Measurements from ENCODE around the gene ENOX1.

Gene ENOX1

DNA sequence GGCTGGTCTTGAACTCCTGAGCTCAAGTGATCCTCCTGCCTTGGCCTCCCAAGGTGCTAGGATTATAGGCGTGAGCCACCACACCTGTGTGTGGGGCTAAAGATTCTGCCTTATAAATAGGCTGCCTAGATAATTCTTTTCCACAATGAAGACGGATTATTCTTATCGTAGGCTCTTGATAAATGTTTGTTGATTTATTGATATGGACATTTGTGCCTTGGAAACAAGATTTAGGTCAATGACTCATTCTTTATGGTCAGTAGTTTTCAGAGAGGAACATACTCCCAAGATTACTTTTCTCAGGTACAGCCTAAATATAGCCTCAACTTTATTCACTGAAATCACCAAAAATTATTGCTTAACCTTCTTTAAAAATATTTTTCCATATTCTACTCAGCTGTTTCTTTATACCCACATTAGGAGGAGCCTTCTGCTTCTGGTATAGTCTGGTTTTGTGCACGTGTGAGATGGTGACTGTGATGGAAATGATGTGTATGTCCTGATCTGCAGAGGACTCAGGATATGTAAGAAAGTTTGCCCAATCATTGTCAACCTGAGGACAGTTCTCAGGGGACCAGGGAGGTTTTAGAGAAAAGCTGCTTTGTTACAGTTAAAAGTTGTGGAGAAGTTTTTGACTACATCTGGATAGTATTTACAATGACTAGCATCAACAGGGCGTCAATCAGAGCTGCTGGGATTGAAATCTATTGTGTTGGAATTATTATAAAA is 554.5 kb downstream of the ENOX1 start:
- no peak for DNase-seq

DNA sequence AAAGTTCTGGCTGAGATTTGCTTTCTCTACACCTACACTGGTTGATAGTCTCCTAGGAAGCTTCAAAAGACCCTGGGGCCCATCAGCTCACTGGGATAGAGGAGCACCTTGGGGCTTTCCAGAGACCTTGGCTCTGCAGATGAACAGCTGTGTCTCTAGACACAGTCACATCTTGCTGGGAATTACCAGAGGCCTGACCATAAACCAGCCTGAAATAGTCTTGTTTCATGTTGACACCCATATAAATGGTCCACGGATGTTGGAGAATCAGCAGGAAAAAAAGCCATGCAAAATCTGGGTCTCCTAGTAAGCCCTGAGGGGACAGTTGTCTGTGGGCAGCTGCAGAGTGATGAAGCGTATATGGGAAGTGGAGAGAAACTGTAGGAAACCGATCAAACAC is 555.8 kb downstream of the ENOX1 start:
- no peak for DNase-seq

DNA sequence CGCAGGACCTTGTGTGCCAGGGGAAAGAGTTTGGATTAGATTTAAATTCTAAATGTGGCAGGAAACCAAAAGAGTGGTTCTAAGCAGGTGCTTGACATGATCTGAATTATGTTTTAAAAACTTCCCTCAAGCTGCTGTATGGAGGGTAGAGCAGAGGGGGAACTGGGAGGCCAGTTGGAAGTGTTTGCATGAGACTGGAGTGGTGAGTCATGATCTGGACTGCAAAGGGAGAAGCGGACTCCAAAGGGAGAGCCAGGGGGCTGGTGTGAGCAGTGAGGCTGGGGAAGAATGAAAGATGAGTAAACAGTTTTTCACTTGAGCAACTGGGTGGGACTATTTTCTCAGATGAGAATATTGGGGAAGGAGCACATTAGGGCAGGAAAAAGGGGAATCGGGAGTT is 557.3 kb downstream of the ENOX1 start:
- DNase-seq, result no peak

DNA sequence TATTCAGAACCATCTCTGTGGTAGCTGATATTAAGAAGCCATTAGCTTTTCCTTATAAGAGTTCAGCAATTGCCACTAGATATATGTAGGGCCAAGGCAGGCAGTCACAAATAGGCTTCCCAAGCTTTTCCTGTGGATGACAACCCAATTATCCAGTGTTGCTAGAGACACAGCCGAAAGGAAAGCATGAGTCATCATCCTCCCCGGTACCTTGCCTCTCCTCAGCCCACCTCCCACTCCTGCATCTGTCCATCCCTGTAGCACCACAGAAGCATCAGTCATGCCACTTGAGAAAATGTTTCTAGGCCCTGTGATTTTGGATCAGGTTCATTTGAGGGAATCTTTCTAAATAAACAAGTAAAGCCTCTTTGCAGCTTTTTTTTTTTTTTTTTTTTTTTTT is 559.1 kb downstream of the ENOX1 start:
- DNase-seq, result no peak

DNA sequence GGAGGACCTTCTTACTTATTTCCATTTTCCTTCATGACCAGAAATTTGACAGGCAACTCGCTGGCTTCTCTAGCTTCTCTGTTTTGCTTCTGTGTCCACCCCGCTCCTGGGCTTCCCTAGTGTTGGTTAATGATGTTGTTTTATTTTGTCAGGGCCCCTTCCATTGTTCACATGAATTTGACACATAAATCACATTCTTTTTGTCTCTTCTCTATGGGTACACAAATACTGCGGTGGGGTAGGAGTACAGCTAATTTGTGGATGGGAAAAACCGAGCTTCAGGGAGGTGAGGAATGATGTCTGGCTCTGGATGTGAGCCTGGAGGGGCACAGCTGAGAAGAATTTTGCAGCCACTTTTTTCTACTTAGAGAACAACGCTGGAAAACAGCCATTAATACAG is 563.6 kb downstream of the ENOX1 start:
- no peak for DNase-seq

DNA sequence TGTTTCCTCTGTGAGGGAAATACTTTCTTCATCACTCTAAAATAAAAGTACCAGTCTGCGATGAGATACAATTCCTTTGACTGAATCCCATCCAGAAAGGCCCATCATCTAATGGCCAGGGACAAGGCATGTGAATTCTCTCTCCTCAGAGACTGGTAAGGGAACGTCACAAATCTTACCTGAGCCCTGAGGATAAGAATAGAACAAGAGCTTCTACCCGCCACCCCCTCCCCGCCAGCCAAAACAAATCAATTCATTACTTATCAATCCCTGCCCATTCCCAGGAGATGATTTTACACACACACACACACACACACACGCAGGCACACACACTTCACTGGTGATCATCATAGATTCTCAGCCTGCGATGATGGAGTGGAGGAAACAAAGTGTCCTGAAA is 564.7 kb downstream of the ENOX1 start:
- DNase-seq, result no peak

DNA sequence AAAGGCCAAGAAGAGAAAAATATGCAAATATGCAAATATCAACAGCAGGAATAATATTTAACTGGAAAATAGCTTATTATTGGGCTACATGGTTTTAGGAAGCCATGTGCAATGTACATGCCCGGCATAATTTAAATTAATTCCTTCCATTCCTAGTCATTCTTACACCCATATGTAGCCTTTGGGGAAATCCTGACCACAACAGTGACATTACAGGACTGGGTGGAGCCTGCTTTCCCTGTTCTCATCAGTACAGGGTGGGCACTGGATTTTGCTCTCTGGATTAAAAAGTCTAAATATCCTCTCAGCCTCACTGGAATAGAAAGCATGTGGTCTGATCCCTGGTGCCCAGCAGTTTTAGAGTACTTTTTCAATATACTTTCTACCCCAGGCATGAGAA is 565.2 kb downstream of the ENOX1 start:
- no peak for DNase-seq

DNA sequence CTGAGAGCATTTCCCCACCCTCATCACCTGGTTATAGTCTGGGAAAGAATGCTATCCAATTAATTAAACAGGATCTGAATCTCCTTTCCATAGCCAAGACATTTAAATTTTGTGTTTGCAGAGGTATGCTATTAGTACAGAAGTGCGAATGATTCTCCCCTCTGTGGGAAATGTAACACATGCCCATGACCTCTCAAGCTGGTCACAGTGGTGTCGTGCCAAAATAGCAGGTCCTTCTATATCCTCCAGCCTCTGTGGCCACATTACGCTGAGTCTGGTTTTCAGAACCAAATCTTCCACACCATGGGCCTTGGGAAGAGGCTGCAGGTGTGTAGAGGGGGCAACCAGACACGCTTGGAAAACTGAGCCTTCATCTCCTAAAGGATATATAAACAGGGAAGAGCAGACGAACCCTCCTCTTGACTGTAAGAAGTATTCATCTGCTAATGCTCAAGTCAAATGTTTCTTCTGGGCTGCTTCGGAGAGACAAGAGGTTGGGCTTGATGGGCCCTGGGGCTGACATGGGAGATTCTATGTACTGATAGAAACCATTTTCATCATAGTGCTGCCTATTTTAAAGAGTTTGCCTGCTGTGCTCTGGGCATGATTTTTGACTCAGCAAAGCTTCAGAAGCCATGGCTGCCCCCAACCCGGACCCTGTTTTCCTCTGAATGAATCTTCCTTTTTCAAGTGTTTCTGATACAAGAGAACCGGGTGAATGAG is 565.7 kb downstream of the ENOX1 start:
- DNase-seq, result no peak

DNA sequence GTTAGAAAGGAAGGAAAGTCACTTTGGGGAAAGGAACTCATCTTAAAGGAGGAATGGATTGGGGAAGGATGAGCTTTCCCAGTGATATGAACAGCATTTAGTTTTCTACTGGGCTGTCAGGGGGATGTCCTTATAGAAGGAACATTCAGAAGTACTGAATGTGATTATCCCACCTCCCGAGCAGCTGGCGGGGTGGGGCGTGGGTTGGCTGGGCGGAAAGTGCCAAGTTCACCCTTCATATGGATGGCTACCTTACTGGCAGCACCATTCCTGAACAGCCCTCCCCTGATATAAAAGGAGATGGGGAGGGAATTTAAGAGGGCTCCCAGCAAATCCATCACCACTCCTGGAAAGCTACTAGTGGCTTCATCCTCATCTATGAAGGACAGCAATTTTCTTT is 572.6 kb downstream of the ENOX1 start:
- no peak for DNase-seq

DNA sequence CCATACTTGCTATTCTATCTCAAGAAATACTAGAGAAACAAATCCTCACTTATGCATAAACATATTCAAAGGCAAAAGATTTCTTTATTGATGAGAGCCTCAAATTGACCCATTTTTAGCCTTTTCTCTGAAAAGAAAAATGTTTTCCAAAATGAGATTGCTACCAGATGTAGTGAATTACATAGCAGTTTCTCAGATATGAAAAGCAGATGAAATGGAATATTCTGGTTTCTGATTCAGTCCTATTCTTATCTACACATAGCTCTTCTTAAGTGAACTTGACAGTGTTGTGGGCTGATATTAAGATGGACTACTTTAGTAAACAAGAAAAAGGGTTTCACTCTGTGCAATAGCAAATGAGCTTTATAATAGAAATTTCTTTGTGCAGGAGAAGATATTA is 579.9 kb downstream of the ENOX1 start:
- no peak for DNase-seq

DNA sequence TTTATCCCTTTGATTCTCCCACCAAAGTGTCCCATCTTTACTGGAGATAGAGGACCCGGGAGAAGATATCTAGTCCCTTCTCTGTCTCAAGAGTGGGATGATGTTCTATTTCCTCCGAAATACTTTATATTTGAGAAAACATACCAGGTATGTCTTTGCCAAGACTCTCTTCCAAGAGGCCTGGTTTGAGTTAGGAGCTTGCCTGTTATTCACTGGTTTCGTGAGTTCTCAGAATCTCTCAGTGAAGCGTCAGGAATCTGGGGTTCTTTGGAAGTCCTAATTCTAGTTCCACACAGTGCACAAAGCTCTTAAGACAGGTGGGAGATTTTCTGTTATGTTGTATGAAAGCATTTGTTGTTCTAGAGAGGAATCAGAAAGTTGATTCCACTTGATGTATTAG is 581.4 kb downstream of the ENOX1 start:
- no peak for DNase-seq

DNA sequence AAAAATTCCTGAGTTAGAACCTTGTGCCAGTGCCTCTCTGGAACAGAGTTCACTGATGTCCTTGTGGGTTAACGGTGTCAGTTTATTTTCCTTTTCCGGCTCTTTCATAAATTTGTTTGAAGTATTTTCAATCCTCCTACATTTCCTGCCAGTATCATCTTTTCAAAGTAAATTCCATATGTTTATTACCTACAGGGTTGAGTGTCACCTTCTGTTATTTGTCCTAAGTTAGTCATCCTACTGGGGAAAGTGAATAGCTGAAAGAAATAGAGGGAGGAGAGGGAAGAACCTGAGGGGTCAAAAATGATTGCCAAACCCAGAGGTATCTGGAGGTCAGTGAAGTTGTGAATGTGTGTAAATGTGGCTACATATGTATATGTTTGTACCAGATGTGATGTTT is 582.2 kb downstream of the ENOX1 start:
- DNase-seq, result no peak

DNA sequence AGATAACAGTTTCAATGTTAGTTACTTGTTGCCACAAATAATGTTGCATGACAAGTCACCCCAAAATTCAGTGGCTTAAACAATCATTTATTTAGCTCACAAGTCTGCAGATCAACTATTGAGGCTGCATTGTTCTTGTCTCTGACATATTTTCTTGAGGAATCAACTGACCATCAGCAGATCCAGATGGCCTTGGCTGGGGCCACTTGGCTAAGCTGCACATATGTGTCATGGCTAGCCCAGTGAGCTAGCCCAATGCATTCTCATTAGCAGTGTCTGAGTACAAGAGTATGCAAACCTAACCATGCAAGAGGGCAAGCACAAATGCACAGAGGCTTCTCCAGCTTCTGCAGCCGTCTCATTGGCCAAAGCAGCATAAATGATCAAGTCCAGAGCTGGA is 583.0 kb downstream of the ENOX1 start:
- no peak for DNase-seq

DNA sequence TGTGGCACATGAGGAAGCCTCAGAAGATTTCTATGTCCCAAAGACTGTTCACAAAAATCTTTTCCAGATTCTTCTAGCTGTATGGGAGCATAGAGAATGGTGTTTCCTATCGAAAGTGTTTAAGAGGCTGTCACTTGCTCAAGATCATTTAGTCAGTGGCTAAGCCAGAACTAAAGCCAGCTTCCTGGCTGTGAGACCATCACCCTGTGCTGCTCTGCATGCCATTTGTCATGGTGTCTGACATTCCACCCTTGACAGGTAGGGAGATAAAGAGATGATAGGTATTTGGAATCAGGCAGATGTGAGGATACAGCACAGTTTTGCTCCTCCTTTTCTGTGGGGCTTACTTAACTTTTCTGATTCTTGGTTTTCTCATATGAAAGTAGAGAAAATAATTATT is 586.0 kb downstream of the ENOX1 start:
- no peak for DNase-seq

DNA sequence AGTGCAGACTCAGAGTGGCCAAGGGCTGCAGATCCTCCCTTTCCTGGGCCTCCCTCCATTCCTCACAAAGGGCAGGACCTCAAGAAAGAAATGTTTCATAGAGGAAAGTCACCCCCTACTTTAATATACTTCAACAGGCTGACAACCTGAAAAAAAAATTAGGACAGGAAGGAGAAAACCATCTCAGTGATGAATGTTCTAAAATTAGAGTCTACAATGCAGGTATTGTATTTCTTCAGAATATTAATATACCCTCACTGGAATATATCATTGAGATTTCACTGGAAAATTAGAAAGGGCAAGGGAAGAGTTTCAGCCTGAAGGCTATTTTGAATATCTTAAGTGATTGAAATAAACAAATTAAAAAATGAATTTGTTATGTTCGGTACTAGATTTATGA is 586.5 kb downstream of the ENOX1 start:
- DNase-seq, result no peak

DNA sequence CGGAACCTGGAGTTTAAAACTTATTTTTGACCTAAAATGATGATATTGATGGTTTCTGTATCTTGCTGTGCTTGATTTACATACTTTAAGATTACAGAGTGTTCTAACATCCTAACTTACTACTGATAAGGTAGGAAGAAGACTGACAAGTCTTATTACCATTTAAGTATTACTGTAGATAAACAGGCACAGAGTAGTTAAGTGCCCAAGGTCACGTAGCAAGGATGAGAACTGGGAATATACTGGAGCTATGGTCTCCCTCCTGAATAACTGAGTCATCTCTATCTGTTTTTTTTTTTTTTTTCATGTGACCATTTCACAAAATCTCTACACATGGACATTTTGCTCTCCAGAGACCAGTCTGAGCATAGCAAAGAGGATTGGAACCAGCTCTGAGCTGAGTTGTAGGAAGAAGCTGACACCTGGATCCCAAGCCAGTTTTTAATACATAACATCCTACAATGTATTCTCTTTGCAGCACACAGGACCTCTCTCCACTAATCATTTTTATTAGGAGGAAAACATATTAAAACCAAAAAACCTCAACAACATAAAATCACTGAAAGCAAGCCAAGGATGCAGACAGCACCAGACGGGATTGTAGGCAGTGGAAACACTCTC is 589.9 kb downstream of the ENOX1 start:
- DNase-seq, result no peak

DNA sequence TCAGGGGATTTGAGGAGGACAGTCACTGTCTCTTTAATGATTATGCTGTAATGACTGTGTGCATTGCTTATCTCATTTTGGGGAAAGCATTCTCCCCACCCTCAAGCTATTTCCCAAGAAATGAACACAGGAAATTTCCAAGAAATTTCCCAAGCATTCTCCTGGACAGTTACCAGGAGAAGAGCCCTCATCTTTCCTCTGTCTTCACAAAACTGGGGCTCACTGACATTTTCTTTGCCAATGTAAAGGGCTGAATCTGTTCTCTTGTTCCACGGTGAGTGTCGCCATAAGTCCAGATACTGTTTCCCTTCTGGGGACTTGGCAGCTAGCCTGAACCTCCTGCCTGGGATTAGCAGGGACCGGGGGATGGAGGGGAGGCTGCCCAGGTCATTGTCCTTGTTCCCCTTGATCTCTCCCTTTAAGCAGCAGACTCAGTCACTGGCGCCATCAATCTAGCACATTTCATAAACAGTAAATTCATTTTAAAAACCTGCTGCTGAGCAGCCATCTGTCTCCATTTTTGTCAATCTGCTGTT is 590.6 kb downstream of the ENOX1 start:
- no peak for DNase-seq

DNA sequence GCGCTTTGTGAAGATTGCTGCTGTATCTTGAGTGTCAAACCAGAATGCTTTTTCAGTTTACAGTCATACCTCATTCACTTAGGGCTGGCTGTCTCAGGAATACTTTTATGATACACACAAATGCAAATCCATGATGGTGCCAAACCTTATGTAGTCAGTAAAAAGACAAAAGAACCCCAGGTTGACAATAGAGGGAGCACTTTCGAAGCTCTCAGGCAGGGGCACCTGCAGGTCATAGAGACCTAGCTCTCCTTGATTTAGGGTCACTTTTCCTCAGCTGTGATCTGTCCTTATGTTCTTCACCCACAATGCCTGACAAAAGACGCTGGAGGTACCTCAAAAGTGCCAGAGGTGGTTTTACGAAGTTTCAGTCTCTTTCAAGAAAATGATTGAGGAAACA is 591.2 kb downstream of the ENOX1 start:
- no peak for DNase-seq

DNA sequence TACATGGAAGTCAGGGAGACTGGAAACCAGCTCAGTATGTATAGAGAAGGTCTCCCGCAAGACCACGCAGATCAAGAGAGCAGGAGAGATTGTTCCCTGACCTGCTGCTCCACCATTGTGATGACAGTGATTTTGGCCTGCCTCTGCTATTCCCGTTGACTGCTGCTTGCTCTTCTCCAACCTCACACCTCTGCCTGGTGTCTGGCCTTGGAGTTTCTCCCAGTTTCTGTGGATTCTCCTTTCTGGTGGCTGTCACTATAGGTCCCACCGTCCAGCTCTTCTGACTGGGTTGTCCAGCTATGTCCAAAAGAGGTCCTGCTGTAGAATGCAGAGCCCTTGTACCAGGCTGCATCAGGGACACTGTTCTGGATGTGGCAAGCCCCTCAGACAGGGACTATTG is 591.7 kb downstream of the ENOX1 start:
- DNase-seq, result no peak

DNA sequence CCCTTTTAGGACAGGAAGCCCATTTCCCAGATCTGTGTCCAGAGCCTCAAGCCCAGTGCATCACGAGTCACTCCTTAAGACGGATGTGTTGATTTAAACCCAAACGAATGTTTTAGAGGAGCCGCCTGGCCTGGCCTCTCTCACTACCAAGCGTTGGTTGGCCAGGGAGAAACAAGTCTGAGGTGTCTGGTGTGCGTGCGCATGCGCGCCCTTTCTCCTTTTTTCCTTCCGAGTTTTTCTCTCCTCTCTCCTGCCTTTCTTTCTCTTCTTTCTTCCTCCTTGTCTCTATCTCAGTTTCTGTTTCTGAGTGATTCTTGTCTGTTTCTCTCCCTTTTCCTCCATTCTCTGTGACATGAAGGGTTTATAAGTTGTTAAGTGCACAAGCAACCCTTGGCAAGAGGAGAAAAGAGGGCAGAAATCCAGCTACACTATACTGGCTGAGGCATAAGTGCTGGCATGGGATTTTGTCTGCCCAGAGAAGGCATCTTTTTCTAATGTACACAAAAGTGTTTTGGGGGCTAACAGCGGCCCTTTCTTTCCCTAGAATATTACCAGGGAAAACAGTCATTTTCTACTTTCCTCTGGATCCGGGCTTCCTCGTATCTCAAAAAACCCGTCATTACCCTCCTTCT is 592.9 kb downstream of the ENOX1 start:
- DNase-seq, result no peak

DNA sequence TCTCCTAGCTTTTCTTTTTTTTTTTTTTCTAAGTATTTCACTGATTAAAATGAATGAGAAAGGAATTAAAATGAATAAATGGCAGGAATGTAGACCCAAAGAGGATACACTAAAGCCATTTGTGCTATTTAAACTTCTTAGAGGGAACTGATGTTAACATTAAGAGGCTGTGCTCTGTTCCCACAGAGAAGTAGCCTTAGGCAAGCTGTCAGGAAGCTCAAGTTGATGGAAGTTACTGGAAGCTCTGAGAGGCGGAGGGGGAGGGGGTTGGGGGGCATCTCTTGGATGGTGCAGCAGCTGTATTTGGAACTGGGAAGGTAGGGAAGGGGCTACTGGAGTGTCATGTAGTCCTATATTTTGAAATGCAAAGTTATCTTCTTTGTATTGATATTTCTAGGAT is 595.2 kb downstream of the ENOX1 start:
- no peak for DNase-seq

DNA sequence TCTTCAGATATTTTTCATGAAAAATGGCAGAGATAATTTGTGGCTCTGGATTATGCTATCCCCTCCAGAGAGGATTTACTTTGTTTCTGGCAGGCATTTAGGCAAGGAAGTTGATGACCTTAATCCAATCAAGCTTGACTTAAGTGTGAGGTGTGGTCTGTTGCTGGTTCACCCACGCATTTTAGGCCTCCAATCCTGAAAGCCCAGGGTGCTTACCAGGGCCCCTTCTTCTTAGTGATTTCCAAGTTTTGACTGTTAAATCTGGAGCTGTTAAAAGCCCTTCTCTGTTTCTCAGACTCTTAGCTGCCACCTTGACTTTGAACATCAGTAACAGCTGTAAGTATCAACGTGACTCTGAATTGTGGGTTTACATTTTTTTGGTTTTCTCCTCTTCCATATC is 601.5 kb downstream of the ENOX1 start:
- DNase-seq, result no peak

DNA sequence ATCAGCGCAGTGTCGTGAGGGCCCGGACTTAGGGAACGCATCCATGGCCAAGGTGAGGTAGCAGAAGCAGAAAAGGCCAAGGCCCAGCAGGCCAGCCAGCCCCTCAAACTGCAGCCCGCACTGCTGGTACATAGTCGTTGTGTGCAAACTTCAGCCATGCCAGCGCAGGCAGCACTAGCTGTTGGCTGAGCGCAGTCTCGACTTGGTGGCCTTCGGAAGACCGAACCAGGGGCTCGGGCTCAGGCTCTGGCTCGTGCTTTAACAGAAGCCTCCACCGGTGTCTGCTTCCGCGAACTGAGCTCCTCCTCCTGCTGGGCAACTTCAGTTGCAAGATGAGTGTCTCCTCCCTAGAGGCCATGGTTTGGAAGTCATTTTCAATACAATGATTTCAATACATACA is 605.9 kb downstream of the ENOX1 start:
- DNase-seq, result no peak
